ENCODE results near the gene VWF.
"Not testable (repeated sequence)": the region's sequence is repeated elsewhere in the genome, so short reads cannot be mapped to it uniquely, and the experiment has no call there.

The VWF gene

DNA sequence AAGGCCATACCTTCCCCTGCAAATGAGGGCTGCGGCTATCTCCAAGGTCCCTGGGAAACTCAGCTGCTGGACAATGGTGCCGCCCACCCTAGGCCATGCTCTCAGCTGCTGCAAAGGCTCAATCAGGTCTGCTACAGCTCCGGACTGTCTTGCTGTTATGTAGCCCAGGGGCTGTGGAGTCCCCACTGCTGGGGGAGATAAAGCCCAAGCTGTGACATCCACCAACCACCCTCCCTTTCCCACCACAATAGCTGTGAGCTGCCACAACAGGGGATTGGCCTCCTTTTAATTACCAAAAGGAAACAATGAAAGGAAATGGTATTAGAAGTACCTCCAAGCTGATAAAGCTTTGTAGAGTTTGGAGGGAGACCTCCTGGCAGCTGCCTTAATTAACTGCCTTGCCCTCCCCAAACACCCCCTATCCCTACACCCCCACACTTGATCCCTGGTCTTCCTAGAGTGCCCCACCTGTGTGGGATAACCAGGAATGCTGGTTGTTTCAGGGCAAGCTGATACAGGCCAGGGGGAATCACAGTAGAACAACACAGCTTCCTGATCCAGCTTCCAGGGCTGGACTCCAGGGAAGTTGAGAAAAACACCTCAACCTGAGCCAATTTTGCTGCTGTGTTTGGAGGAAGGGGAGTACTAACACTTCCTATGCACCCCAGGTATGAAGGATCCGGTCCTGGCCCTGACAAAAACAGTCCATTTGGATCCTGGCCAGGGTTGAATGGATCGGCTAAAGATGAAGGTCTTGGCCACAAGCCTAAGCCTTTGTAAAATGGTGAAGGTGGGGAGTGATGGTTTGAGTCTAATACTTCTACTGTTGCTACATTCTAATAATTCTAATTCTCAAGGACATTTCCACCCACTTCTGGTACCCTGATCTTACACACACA, at the start of gene VWF:
TSS of gene VWF (minus strand) at position 260 of the 899 bp plus-strand sequence. CDS start 1,474 bp downstream, outside the sequence.
- DNase-seq (ENCODE audit: low read depth, low spot score) = no peak

DNA sequence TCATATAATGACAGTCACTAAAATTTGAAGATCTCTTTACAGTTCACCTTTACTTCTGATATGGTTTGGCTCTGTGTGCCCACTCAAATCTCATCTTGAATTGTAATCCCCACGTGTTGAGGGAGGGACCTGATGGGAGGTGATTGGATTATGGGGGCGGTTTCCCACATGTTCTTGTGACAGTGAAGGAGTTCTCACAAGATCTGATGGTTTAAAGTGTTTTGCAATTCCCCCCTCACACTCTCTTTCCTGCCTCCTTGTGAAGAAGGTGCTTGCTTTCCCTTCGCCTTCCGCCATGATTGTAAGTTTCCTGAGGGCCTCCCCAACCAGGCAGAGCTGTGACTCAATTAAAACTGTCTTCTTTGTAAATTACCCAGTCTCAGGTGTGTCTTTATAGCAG, 48.4 kb upstream of the VWF start:
- DNase-seq (ENCODE audit: low read depth, low spot score) = no peak

DNA sequence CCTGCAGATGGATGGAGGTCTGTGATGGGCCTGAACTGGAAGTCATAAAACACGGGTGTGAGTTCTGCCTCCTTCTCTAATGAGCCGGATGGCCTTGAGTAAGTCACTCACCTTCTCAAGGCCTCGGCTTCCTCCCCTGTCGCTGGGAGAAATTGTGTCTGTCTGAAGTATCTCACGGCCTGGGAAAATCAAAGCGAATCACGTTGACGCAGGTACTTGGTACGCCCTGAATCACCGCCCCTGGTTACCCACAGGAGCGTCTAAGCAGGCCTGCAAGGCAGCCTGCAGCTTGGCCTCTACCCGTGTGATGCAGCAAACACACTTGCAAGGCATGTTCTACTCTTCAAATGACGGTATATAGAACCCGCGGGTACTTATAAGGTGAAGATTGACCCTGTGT, 47.6 kb upstream of the VWF start:
- DNase-seq (ENCODE audit: low read depth, low spot score) = no peak

DNA sequence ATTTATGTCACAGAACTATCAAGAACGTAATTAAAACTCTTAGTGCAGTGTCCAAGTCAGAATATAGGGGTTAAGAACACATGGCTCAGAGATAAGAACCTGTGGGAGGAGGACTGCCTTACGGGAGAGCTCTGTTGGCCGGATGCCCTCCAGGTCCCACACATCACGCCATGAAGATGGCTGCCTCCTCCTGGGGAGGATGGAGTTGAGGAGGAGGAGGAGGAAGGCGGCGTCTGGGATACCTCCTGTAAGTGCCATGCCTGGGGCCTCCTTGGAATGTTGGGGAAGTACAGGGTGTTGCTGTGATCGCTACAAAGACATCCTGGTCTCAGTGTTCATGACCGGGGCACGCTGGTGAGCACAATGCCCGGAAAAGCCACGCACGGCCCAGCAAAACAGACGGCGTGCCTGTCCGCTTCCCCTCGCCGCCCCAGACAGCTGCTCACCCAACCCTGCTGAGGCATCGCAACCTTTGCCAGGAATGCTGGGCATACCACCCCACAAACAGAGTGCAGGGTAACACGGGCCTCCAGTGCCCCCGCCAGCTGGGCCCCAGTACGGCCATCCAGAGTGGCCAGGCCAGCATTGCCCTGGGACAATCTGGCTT, 47.0 kb upstream of the VWF start:
- DNase-seq (ENCODE audit: low read depth, low spot score) = no peak

DNA sequence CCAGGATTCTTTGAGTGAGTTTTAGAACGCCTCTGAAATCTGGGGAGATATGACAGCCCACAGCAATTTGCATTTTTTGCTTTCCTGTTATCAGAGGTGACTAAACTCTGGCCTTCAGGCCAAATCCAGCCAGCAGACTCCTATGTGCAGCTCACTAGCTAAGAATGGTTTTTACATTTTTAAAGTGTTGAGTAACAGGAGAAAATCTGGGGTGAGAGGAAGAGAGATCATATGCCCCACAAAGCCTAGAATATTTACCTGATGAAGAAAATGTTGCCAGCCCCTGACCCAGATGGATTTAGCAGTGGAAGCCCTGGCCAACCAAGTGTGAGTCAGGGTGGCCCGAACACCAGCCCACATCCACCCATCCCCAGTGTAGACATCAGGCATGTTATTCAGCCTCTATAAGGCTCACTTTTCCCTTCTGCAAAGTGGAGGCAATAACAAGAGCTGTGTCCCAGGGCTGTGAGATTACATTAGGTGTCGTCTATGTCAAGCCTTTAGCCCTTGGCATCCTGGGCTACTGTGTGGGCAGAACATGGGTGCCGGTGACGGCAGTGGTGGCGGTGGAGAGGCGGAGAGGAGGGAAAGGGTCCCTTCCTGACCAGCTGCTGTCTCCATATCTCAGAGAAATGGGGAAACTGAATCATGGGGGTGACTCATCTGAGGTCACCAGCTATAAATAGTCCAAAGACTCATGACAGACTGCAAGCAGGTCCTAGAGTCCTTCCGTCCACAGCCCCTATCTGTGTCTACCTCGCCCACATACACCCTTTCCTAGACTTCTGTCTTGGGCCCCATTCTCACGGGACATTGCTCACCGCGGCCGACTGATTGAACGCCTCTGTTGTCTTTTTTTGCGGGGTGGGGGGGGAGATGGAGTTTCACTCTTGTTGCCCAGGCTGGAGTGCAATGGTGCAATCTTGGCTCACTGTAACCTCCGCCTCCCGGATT, 43.1 kb upstream of the VWF start:
- peak; percentile 7 for DNase-seq (ENCODE audit: low read depth, low spot score)

DNA sequence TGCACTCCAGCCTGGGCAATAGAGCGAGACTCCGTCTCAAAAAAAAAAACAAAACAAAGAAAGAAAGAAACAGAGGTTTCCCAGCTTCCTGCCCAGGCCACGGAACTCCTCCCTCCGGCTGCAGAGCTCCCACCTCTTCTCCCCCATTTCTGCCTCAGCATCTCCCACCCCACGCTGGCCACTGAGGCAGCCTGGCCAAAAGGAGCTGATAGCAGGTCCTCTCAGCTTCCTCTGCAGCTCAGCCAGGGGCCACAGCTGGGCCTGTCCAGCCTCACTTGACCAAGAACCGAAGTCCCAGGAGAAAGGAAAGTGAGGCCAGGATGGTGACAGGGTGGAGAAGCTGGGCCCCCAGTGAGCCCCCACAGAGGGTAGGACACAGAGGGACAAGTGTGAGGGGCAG, 42.3 kb upstream of the VWF start:
- DNase-seq (ENCODE audit: low read depth, low spot score) = no peak

DNA sequence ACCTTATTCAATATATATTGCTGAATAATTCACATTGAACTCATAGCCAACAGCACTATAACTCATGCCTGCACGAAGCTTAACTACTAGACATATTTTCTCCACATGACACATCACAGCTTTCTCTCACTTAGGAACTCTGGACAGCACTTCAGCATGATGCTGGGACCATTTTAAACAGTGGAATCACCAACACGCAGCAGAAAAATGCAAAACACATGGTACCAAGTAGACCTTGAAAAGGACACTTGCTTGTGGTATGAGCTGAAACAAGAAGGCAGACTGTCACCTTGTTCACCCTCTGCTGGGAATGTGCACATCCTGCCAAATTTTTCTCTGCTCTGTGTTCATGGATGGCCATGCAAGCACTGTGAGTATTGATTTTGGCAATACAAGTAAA, 40.9 kb upstream of the VWF start:
- no peak for DNase-seq (ENCODE audit: low read depth, low spot score)

DNA sequence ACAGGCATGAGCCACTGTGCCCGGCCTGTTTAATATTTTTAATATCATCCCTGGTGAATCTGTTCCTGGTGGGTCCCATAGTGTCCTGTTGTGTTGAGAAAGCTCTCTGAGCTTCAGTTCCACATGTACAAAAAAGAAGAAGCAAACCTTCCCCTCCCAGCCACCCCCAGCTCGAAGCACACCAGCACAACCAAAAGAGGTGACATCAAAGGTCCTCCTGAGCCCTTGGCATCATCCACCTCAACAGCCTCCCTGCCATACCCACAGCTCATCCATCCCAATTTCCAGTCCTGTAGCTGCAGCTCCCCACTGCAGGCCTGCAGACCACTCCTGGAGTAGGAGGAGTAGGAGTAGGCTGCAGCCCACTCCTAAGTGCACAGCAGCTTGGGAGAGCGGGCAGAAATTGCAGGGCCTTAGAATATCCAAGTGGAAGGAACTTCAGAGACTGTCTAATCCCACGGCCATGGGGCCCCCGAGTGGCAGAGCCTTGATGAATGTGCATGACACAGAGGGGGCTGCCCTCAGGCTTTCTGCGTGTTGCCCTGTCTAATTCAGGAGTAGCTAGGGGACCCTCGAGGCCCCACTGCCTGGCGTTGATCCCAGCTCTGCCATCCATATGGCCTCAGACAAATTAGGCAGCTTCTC, 39.1 kb upstream of the VWF start:
- DNase-seq (ENCODE audit: low read depth, low spot score) = no peak

DNA sequence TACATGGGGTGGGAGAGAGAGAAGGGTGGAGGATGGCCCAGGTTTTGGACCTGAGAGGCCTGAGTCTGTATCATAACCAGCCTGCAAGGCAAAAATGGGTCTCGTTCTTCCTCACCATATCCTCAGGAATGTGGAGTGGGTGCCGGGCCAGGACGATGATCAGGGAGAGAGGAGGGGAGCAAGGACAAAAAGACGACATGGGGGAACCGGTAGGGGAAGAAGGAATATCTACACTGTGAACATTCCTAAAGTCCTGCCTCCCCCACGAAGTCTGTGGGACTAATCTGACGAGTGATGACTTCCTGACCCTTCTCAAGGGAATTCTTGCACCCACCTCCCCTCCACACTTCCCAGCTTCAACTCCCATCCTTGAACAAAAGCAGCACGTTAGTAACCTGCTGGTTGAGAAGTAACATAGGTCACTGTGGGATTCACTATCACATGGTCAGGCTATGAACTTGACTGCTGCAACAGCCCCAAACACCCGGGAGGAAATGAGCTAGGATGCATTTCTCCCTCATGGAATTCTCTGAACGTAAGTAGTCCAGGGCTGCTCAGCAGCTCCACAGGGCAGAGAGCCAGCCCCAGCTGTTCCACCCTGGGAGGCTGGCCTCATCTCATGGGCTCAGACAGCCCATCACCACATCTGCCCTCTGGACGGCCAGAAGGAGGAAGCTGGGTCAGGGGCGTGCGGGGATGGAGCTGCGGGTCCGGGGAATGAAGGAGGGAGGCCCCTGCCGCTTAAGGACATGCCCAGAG, 36.8 kb upstream of the VWF start:
- no peak for DNase-seq (ENCODE audit: low read depth, low spot score)

DNA sequence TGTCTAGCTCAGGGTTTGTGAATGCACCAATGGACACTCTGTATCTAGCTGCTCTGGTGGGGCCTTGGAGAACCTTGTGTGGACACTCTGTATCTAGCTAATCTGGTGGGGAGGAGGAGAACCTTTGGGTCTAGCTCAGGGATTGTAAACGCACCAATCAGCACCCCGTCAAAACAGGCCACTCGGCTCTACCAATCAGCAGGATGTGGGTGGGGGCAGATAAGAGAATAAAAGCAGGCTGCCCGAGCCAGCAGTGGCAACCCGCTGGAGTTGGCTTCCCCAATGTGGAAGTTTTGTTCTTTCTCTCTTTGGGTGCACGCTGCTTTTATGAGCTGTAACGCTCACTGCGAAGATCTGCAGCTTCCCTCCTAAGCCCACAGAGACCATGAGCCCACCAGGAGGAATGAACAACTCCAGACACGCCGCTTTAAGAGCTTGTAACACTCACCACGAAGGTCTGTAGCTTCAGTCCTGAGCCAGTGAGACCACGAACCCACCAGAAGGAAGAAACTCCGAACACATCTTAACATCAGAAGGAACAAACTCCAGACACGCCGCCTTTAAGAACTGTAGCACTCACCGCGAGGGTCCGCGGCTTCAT, 35.7 kb upstream of the VWF start:
- not testable (repeated sequence) for DNase-seq (ENCODE audit: low read depth, low spot score)

DNA sequence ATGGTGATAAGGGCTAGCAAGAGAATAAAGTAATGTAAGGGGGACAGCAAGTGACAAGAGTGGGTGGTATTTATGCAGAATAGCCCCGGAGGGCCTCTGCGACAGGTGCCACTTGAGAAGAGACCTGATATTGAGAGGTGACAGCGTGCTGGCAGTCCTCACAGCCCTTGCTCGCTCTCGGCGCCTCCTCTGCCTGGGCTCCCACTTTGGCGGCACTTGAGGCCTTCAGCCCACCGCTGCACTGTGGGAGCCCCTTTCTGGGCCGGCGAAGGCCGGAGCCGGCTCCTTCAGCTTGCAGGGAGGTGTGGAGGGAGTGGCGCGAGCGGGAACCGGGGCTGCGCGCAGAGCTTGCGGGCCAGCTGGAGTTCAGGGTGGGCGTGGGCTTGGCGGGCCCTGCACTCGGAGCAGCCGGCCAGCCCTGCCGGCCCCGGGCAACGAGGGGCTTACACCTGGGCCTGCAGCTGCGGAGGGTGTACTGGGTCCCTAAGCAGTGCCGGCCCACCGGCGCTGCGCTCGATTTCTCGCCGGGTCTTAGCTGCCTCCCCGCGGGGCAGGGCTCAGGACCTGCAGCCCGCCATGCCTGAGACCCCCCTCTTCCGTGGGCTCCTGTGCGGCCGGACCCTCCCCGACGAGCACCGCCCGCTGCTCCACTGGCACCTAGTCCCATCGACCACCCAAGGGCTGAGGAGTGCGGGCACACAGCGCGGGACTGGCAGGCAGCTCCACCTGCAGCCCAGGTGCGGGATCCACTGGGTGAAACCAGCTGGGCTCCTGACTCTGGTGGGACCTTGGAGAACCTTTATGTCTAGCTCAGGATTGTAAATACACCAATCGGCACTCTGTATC, 34.9 kb upstream of the VWF start:
- not testable (repeated sequence) for DNase-seq (ENCODE audit: low read depth, low spot score)

DNA sequence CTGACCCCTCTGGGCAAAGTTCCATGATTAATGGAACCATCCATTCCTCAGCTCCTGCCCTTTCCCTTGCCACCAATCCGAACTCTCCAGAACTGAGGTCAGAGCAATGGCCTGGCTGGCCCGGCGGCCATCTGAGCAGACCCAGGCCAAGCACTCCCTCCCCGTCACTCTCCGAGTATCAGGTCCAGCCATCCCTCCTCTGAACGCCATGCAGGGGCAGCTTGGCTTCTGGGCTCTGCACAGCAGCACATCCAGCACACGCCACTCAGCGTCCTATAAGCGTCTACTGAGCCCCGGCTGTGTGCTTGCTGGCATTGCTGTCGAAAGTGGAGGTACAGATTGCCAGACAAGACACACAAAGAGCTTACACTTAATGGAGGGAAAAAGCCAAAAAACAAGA, 34.3 kb upstream of the VWF start:
- DNase-seq (ENCODE audit: low read depth, low spot score) = no peak

DNA sequence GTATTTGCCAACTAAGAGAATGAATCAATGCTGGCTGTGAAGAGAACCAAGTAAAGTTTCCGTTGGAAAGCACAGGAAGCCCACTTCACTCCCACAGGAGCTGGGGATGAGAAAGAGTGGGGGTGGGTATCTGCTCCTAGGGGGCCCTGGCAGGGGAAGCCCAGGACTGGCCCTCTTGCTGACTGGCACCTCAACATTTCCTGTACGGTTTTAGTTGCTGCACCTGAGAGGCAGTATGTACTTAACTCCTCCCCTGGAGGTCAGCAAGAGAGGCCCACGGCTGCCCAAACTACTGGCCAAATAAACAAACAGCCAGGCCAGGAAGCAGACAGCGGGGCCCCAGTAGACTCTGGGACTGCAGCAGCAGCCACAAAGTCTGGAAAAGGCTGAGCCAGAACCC, 33.8 kb upstream of the VWF start:
- no peak for DNase-seq (ENCODE audit: low read depth, low spot score)

DNA sequence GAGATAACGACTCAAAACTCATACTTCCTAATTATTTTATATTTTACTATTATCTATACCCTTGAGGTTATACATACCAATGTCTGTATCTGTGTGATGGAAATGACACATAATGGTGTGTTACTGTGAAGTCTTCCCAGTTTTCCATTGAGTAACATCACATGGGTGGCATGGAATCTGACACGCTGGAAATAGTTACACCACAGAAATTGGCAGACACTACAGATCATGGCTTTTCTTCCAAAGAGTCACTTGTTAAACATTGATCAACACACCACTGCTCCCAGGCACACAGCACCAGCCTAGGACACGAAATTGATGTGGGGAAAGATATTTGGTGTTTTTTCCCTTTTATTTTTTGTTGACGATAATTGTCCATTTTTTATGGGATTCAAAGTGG, 33.0 kb upstream of the VWF start:
- no peak for DNase-seq (ENCODE audit: low read depth, low spot score)

DNA sequence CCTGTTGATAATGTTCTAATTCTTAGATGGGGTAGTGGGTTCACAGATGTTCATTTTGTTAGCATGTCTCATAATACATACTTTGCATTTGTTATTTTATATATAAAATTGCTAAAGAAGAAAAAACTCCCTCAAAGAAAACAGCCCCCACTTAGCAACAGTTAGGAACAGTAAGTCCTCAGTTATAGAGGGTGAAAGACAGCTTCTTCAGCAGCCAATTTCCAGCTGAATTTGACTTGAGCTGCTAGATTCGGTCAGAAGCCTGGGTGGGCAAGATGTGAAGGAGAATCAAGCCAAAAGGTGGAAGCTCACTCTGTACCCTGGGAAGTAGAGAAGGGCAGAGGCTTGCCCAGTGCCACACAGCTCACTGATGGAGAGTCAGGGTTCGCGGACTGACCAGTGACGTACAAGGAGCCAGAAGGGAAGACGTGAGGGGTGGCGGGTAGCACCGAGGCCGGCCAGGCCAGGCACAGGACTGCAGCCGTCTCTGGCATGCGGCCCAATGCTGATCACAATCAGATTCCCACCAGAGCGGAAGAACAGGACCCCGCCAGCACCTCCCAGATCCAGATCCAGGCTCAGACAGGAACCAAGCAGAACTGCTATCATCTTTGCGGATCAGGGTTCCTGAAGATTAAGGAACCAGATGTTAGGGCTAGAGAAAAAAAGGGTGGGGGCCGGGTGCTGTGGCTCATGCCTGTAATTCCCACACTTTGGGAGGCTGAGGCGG, 30.4 kb upstream of the VWF start:
- DNase-seq (ENCODE audit: low read depth, low spot score) = no peak

DNA sequence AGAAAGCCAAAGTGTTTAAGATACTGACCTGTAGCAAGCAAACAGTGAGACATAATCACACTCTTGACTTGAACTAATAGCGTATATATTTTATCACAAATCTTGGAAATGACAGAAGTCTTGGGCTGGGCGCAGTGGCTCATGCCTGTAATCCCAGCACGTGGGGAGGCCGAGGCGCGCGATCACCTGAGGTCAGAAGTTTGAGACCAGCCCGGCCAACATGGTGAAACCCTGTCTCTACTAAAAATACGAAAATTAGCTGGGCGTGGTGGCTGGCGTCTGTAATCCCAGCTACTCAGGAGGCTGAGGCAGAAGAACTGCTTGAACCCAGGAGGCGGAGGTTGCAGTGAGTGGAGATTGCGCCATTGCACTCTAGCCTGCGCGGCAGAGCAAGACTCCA, 24.3 kb upstream of the VWF start:
- DNase-seq (ENCODE audit: low read depth, low spot score) = not testable (repeated sequence)

DNA sequence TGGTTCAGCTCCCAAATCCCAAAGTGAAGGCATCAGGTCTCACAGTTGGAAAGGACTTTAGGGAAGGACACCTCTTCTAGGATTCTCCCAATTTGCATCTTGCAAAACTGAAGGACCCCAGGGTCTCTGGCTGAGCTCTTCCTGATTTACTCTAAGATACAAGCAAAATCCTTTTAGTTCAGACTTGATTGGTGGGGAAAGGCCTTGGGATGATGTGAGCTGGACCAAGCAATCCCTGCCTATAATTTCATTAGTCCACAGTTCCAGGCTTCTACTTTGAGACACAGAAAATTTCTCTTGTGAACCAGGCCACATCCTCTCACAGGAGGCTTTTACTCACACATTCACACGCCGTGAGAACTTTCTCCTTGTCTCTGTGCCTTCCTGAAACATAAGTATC, 23.6 kb upstream of the VWF start:
- DNase-seq (ENCODE audit: low read depth, low spot score) = no peak

DNA sequence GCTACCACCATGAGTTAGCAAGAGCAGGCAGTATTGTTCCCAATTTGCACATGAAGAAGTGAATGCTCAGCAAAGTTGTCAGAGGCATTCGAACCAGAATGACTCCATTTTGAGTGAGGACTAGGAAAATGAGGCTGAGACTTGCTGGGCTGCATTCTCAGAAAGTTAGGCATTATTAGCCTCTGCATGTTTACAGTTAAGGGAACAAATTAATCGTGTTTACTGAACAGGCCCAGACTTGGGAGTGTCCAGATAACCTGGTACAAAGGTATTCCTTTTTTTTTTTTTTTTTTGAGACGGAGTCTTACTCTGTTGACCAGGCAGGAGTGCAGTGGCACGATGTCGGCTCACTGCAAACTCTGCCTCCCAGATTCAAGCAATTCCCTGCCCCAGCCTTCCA, 22.5 kb upstream of the VWF start:
- no peak for DNase-seq (ENCODE audit: low read depth, low spot score)

DNA sequence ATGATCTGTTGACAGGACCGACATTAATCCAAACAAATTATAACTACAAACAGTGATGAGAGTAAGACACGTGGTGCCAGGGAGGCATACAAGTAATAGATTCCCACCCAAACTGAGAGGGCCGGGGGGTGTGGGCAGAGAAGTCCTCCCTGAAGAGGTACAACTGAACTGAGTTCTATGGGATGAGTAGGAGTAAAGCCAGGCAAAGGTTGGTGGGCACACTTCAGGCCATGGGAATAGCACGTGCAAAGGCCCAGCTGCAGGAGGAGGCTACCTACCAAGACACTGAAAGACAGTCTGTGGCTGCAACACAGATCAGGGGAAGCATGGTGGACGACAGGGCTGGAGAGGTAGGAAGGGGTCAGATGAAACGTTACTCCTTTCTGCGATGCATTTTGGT, 22.0 kb upstream of the VWF start:
- DNase-seq (ENCODE audit: low read depth, low spot score) = no peak

Data from activated CD4-positive, CD25-positive, alpha-beta regulatory T cell treated with anti-CD3 and anti-CD28 coated beads, Interleukin-2, amount 50 U/mL, for 16 hours (primary cell).